K562 (cell line): ENCODE measurements around the gene GRB2. TPM values are rescaled to one million over a fixed set of nuclear protein-coding genes. Genes with fewer than 3 reads are reported as not detected.
A peak's percentile ranks its signal among the peaks of the same experiment; 100 is the strongest.

Source experiments
- ETV1 ChIP-seq: fragments of 450-650 bp; conservative IDR thresholded peaks from 2 replicates; pipeline ENCODE4 v1.6.1; 2016; ENCODE audit warnings: missing genetic modification characterization, control low read depth, low read depth, missing compliant biosample characterization
- GABPA ChIP-seq: fragments of 200-800 bp; sonication (Bioruptor generic); conservative IDR thresholded peaks from 2 replicates; pipeline ENCODE4 v1.6.1; 2016; ENCODE audit warnings: low read depth, missing genetic modification characterization, missing compliant biosample characterization
- MGA ChIP-seq: fragments of 450-650 bp; IDR thresholded peaks from 2 replicates; pipeline ENCODE4 v1.6.1; 2016; ENCODE audit warnings: mild to moderate bottlenecking, moderate library complexity
- SP1 ChIP-seq: sonication (generic); formaldehyde crosslinking; IDR thresholded peaks from 2 replicates; pipeline ENCODE4 v1.8.1; 2022; ENCODE audit warnings: mild to moderate bottlenecking, missing genetic modification reagents
- polyA plus RNA-seq, 8 experiments: library from polyadenylated mRNA; depleted of rRNA in 4 of 8; stranded (reverse) in 5 of 8; unstranded in 3 of 8; fragments of >200 nt; fragmentation: Nextera tagmentation in 2 of 8; fragmentation: Illumina TruSeq in 1 of 8; extraction: Ambion mirVana in 2 of 8; extraction: Trizol in 1 of 8; gene quantifications; 2 replicates each; pipeline versions ENCODE4 v1.2.1 to v1.2.3, GENCODE V29; 2011 to 2014; ENCODE audit warnings: inconsistent platforms in 1 of 8, missing spikeins in 1 of 8
- total RNA-seq, 7 experiments: library from RNA; depleted of rRNA in 6 of 7; stranded (reverse); fragments of >200 nt in 6 of 7; fragmentation: Illumina TruSeq in 2 of 7; extraction: Trizol in 2 of 7; gene quantifications; 2 replicates each; pipeline versions ENCODE4 v1.2.1 to v1.2.3, GENCODE V29; 2011 to 2021; ENCODE audit warnings: low replicate concordance in 1 of 7
- TF ChIP-seq, protein P1 (sequence below), 2 experiments: fragments of 450-650 bp in 1 of 2; sonication (generic) in 1 of 2; formaldehyde crosslinking in 1 of 2; IDR thresholded peaks; 2 replicates each; pipeline versions ENCODE4 v1.7.1 to v1.9.0; 2016 to 2022; ENCODE audit warnings: inconsistent platforms in 1 of 2, mild to moderate bottlenecking in 1 of 2, missing genetic modification reagents in 1 of 2

GRB2 gene
- total and polyA plus RNA-seq, 9 of the 15 experiments (the other 6 are each of a cell fraction or from before 2014, with no cell fraction given): 57.2 to 136 (median 84.8) TPM

DNA sequence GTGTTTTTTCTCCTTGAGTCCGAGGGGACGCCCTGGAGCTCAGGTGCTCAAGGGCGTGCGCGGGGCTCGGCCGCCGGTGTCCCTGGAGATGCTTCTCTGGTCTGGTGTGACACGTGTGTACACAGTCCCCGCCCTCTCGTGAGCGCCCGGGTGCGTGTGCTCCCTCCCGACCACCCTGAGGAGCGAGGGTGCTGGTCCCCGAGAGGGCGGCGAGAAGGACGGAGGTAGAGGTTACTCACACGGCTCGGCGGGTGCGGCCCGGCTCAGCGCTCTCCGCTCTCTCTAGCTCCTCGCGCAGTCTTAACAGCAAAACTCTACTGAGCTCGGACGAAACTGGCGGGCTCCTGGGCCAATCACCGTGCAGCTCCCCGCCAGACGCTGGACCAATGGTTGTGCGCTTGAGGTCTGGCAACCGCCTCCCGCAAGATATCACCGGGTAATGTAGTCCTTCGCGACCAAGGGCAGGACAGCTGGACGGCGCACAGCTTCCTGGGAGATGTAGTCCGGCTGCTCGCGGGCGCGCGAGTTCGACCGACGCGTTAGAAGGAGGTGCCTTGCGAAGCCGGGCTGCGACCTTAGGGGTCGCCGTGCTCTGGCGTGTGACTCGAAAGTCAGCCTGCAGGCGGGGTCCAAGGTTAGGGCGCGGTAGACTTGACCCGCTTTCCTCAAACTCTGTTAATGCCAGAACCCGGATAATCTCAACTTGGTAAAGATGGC is 116.2 kb downstream of the GRB2 start, which contains the start of gene SLC25A19 (continued):
- TF ChIP-seq, protein P1, sequence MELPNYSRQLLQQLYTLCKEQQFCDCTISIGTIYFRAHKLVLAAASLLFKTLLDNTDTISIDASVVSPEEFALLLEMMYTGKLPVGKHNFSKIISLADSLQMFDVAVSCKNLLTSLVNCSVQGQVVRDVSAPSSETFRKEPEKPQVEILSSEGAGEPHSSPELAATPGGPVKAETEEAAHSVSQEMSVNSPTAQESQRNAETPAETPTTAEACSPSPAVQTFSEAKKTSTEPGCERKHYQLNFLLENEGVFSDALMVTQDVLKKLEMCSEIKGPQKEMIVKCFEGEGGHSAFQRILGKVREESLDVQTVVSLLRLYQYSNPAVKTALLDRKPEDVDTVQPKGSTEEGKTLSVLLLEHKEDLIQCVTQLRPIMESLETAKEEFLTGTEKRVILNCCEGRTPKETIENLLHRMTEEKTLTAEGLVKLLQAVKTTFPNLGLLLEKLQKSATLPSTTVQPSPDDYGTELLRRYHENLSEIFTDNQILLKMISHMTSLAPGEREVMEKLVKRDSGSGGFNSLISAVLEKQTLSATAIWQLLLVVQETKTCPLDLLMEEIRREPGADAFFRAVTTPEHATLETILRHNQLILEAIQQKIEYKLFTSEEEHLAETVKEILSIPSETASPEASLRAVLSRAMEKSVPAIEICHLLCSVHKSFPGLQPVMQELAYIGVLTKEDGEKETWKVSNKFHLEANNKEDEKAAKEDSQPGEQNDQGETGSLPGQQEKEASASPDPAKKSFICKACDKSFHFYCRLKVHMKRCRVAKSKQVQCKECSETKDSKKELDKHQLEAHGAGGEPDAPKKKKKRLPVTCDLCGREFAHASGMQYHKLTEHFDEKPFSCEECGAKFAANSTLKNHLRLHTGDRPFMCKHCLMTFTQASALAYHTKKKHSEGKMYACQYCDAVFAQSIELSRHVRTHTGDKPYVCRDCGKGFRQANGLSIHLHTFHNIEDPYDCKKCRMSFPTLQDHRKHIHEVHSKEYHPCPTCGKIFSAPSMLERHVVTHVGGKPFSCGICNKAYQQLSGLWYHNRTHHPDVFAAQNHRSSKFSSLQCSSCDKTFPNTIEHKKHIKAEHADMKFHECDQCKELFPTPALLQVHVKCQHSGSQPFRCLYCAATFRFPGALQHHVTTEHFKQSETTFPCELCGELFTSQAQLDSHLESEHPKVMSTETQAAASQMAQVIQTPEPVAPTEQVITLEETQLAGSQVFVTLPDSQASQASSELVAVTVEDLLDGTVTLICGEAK (IDR thresholded peaks at IDR 0.05): peak; percentile 67
- TF ChIP-seq, protein P1 (CRISPR knock-in tag; IDR thresholded peaks at IDR 0.05): no peak
- TF ChIP-seq SP1 (CRISPR knock-in tag): peak; percentile 86
- no peak for TF ChIP-seq ETV1 (tag)
- TF ChIP-seq GABPA (tag): peak; percentile 75
- peak; percentile 45 for TF ChIP-seq MGA
